ENCODE data around the gene SLC41A3. TPM values are rescaled to one million over a fixed set of nuclear protein-coding genes. Genes with fewer than 3 reads are reported as not detected.

The SLC41A3 gene
- total and polyA plus RNA-seq, 2 of the 8 experiments (the other 6 are each of a cell fraction or from before 2014, with no cell fraction given) = 30.2 to 56.4 TPM

DNA sequence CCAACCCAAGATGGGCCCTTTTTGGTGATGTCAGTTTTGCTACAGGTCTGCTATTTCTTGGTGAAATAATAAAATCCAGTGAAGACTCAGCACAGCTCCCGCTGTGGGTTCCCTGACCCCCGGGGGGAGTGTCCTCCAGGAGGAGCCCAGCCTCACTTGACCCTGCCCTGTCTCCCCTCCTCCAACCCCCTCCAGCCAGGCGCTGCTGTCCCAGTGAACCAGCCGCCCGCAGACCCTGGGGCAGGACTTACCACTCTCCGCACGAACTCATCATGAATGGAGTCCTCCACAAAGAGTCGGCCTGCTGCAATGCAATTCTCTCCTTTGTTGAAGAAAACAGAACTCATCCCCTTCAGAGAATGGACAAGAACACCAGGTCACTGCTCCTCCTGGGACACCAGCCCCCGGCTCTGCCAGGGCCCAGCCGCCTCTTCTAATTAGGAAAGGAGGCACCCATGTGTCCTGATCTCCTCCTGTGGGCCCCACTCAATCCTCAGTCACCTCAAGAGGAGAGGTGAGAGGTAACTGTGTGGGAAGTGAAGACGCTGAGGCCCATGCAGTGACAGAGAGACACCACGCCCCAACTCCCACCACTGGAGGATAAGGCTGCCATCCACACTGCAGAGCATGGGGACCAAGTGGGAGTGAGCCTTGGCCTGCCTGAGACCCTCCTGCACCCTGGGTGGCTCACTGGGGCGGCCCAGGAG is 28.8 kb upstream of the SLC41A3 start:
- ChIA-PET CTCF (ENCODE audit: partially characterized antibody) (interaction anchor here (0.8 to 7.3 kb wide), 13 partner anchors 9 to 147 kb away, joined by 3 to 52 read pairs (median 4); no protein-coding TSS in a partner anchor), POLR2A (ENCODE audit: partially characterized antibody) (no interaction called here)
- H3K4me1 ChIP-seq (replicated peaks in 1 of 4; ENCODE audit: control insufficient read depth in 3 of 4, insufficient read depth in 4 of 4, low read length in 3 of 4) = no peaks in the 10 kb centered on the region
- H3K36me3 ChIP-seq (ENCODE audit: control insufficient read depth in 2 of 4, insufficient read depth in 4 of 4, low read length in 3 of 4) = no peaks in the 10 kb centered on the region
- H4K8ac ChIP-seq (ENCODE audit: extremely low read depth, insufficient read depth, low read length) = no peak overlapping the region
- no peaks in the 10 kb centered on the region for H3K9me3 ChIP-seq (ENCODE audit: insufficient read depth in 2 of 2, low read depth in 1 of 2, low read length in 1 of 2)
- no peak overlapping the region for H2BK5ac ChIP-seq (ENCODE audit: low read depth, low read length)
- H2AFZ ChIP-seq (ENCODE audit: low read length) = no peak overlapping the region
- H4K91ac ChIP-seq (replicated peaks; ENCODE audit: insufficient read length, low read length) = no peak overlapping the region
- 90% methylated on average over 13 of the region's 13 CpGs; no CpG with 5 or more reads in 1 of the 2 experiments for WGBS, 2 experiments (ENCODE audit: extremely low coverage in 1 of 2, insufficient coverage in 1 of 2, insufficient read length in 1 of 2, insufficient replicate concordance in 2 of 2, low coverage in 1 of 2, low lambda C conversion rate in 2 of 2, missing lambda C conversion rate in 1 of 2)
- H3K23me2 ChIP-seq (ENCODE audit: low read depth, low read length) = no peaks in the 10 kb centered on the region
- H3K23ac ChIP-seq (ENCODE audit: insufficient read length) = no peak overlapping the region
- H3K27ac ChIP-seq (ENCODE audit: low read depth, low read length) = no peak overlapping the region
- no peak overlapping the region for H3K4me2 ChIP-seq (ENCODE audit: insufficient read depth in 1 of 2, low read depth in 2 of 2, low read length in 2 of 2)
- no peaks in the 10 kb centered on the region for H3K79me1 ChIP-seq (ENCODE audit: low read depth, low read length)
- H4K5ac ChIP-seq (ENCODE audit: insufficient read length, low read depth, low read length) = no peak overlapping the region
- no peak overlapping the region for H2BK20ac ChIP-seq (ENCODE audit: low read length)
- no peak overlapping the region for H2AK5ac ChIP-seq (ENCODE audit: low read depth, low read length)
- no peak overlapping the region for H3K4ac ChIP-seq (replicated peaks; ENCODE audit: insufficient read length, low read depth, low read length)
- H4K20me1 ChIP-seq (replicated peaks in 1 of 2; ENCODE audit: control insufficient read depth in 1 of 2, insufficient read depth in 2 of 2, low read length in 2 of 2) = no peaks in the 10 kb centered on the region
- H3K79me2 ChIP-seq (ENCODE audit: control insufficient read depth in 1 of 2, insufficient read depth in 2 of 2, low read length in 2 of 2) = no peaks in the 10 kb centered on the region
- 0 out of 7 replicates have a peak, but pooled peaks cover 0 to under 1% (median 0%) of the 10 kb centered on the region in 4 experiments for H3K27me3 ChIP-seq (replicated peaks in 1 of 4; ENCODE audit: control insufficient read depth in 3 of 4, extremely low read depth in 1 of 4, insufficient read depth in 3 of 4, low read length in 3 of 4)
- no peak overlapping the region for H3K9ac ChIP-seq (replicated peaks in 1 of 4; ENCODE audit: extremely low read depth in 1 of 4, low read depth in 3 of 4, low read length in 3 of 4)
- no peak overlapping the region for H2BK120ac ChIP-seq (replicated peaks; ENCODE audit: low read depth, low read length)
- H2BK15ac ChIP-seq (ENCODE audit: low read length) = no peak overlapping the region
- H3K14ac ChIP-seq (ENCODE audit: insufficient read length) = no peak overlapping the region
- no peak overlapping the region for H3K4me3 ChIP-seq (ENCODE audit: extremely low read depth in 1 of 4, insufficient read depth in 2 of 4, low read depth in 3 of 4, low read length in 4 of 4)
- DNase-seq (ENCODE audit: low read depth in 1 of 2, low spot score in 2 of 2) (peak in 1 of 2 experiments; percentile 26), FAIRE-seq (no peak)
- H3K18ac ChIP-seq (ENCODE audit: extremely low read depth, low read length) = no peak overlapping the region
- no peak overlapping the region for H3K56ac ChIP-seq (replicated peaks; ENCODE audit: insufficient read length, low read depth, low read length)
- H2BK12ac ChIP-seq (ENCODE audit: low read depth, low read length) = no peak overlapping the region
- TF ChIP-seq CBX5 (IDR thresholded peaks at IDR 0.05; ENCODE audit: low read depth, low read length) = no peak
- no peak for TF ChIP-seq EP300 (IDR thresholded peaks at IDR 0.05; ENCODE audit: borderline replicate concordance in 1 of 2, low read depth in 2 of 2, low read length in 2 of 2)
- TF ChIP-seq BACH1 (IDR thresholded peaks at IDR 0.05; ENCODE audit: low read length) = no peak
- TF ChIP-seq EZH2 (IDR thresholded peaks at IDR 0.05; ENCODE audit: low read depth, low read length, severe bottlenecking) = no peak
- TF ChIP-seq TEAD4 (IDR thresholded peaks at IDR 0.05; ENCODE audit: low read depth, low read length) = no peak
- no peak for TF ChIP-seq SP4 (IDR thresholded peaks at IDR 0.05; ENCODE audit: low read length)
- no peak for TF ChIP-seq SIN3A (conservative IDR thresholded peaks at IDR 0.05 in 1 of 2, IDR thresholded peaks at IDR 0.05 in 1 of 2; ENCODE audit: low read depth in 1 of 2, low read length in 2 of 2)
- no peak for TF ChIP-seq TAF7 (optimal IDR thresholded peaks at IDR 0.05; ENCODE audit: borderline replicate concordance, low read depth, low read length)
- TF ChIP-seq POLR2AphosphoS5 (IDR thresholded peaks at IDR 0.05; ENCODE audit: low read depth, low read length) = no peak
- no peak for TF ChIP-seq CTBP2 (IDR thresholded peaks at IDR 0.05; ENCODE audit: borderline replicate concordance, insufficient read depth, insufficient read length, low read length)
- no peak for TF ChIP-seq JUN (IDR thresholded peaks at IDR 0.05; ENCODE audit: low read depth, low read length)
- TF ChIP-seq RXRA (IDR thresholded peaks at IDR 0.05; ENCODE audit: insufficient read depth, low read depth, low read length) = no peak
- no peak for TF ChIP-seq ASH2L (IDR thresholded peaks at IDR 0.05; ENCODE audit: low read length)
